GM12891 (cell line): ENCODE data around the gene RAB25.

Source experiments
- PAX5 ChIP-seq: IDR thresholded peaks from 2 replicates; pipeline ENCODE4 v1.6.1; 2011; ENCODE audit warnings: low read length, moderate library complexity, mild to moderate bottlenecking; ENCODE audit not compliant: insufficient read depth, severe bottlenecking
- POLR2A ChIP-seq: IDR thresholded peaks from 2 replicates; pipeline ENCODE4 v1.6.1; 2011; ENCODE audit warnings: low read depth, low read length, control low read depth
- POLR2AphosphoS5 ChIP-seq: IDR thresholded peaks from 2 replicates; pipeline ENCODE4 v1.6.1; 2011; ENCODE audit warnings: low read depth, low read length, control low read depth
- POU2F2 ChIP-seq: IDR thresholded peaks from 2 replicates; pipeline ENCODE4 v1.6.1; 2011; ENCODE audit warnings: low read depth, mild to moderate bottlenecking, control low read depth, low read length, moderate library complexity
- SPI1 ChIP-seq: IDR thresholded peaks from 2 replicates; pipeline ENCODE4 v1.6.1; 2011; ENCODE audit warnings: low read depth, low read length, control low read depth
- TAF1 ChIP-seq: IDR thresholded peaks from 2 replicates; pipeline ENCODE4 v1.6.1; 2011; ENCODE audit warnings: low read depth, low read length, control low read depth

- TF ChIP-seq TAF1: 0 out of 2 replicates have a peak, but pooled peaks have one; percentile 44
- peak; percentile 90 for TF ChIP-seq POLR2AphosphoS5
- TF ChIP-seq POLR2A: peak; percentile 89
- peak; percentile 38 for TF ChIP-seq SPI1
- TF ChIP-seq POU2F2: no peak
- TF ChIP-seq PAX5: no peak
Measured at GRCh38 chr1:156020293-156021092, 40.5 kb upstream of the RAB25 start, which contains the start of gene SSR2.
